IMR-90 (cell line): Measurements from ENCODE around the gene GTPBP10. TPM values are rescaled to one million over a fixed set of nuclear protein-coding genes. Genes with fewer than 3 reads are reported as not detected.
A peak's percentile ranks its signal among the peaks of the same experiment; 100 is the strongest.

Source experiments
- ATAC-seq: fragments of 200-7000 bp; cut with Tn5 transposase; 2 replicates; pipeline ENCODE4 v1.9.1; 2020; ENCODE audit warnings: low read depth, mild to moderate bottlenecking, moderate library complexity
- BruUV-seq: library from RNA; stranded (reverse); fragments of 400-500 nt; replicated peaks from 2 replicates; lab custom pipeline; 2021; lab: Mats Ljungman, UMichigan
- CTCF ChIA-PET: fragments of 300-600 bp; formaldehyde crosslinking; extraction: SDS; loops from one replicate; lab custom pipeline; 2021; ENCODE audit warnings: antibody characterized with exemption; lab: Yijun Ruan, JAX
- POLR2A ChIA-PET: fragments of 300-600 bp; sonication (Branson Sonifier 250); formaldehyde crosslinking; loops from one replicate; lab custom pipeline; 2022; ENCODE audit warnings: antibody characterized with exemption; ENCODE audit not compliant: unreplicated experiment; lab: Charles Lee
- DNase-seq: peaks from one replicate; pipeline ENCODE4 v3.0.0; 2013
- H2AFZ ChIP-seq: replicated peaks from 2 replicates; pipeline ENCODE3; 2013; ENCODE audit warnings: low read length, mild to moderate bottlenecking; ENCODE audit not compliant: poor library complexity
- H2AK5ac ChIP-seq: 2 replicates; pipeline ENCODE4 v1.6.1; 2013; ENCODE audit warnings: low read depth, low read length, inconsistent platforms
- H2AK9ac ChIP-seq: replicated peaks from 2 replicates; pipeline ENCODE3; 2013; ENCODE audit warnings: mild to moderate bottlenecking, low read depth, low read length, moderate library complexity; ENCODE audit not compliant: poor library complexity
- H2BK120ac ChIP-seq: 2 replicates; pipeline ENCODE4 v1.6.1; 2013; ENCODE audit warnings: low read depth, low read length, inconsistent platforms
- H2BK15ac ChIP-seq: 3 replicates; pipeline ENCODE4 v1.6.1; 2013; ENCODE audit warnings: low read depth, low read length, inconsistent platforms
- H2BK20ac ChIP-seq: 2 replicates; pipeline ENCODE4 v1.6.1; 2013; ENCODE audit warnings: low read depth, mild to moderate bottlenecking, inconsistent platforms, low read length, moderate library complexity
- H2BK5ac ChIP-seq: 2 replicates; pipeline ENCODE4 v1.6.1; 2013; ENCODE audit warnings: mild to moderate bottlenecking, low read depth, low read length, inconsistent platforms; ENCODE audit not compliant: poor library complexity, severe bottlenecking
- H3K14ac ChIP-seq: replicated peaks from 2 replicates; pipeline ENCODE4 v1.6.1; 2013; ENCODE audit warnings: low read depth, low read length, inconsistent platforms
- H3K18ac ChIP-seq: 2 replicates; pipeline ENCODE4 v1.6.1; 2013; ENCODE audit warnings: low read depth, low read length, control low read depth
- H3K23ac ChIP-seq: 2 replicates; pipeline ENCODE4 v1.6.1; 2013; ENCODE audit warnings: low read depth, low read length, inconsistent platforms
- H3K27ac ChIP-seq: 2 replicates; pipeline ENCODE4 v1.5.1; 2013; ENCODE audit warnings: mild to moderate bottlenecking, control low read depth, low read length; ENCODE audit not compliant: insufficient read depth
- H3K27me3 ChIP-seq: 2 replicates; pipeline ENCODE4 v1.6.1; 2013; ENCODE audit warnings: low read length; ENCODE audit not compliant: control insufficient read depth, insufficient read depth
- H3K36me3 ChIP-seq: 2 replicates; pipeline ENCODE4 v1.6.1; 2013; ENCODE audit warnings: low read length, mixed read lengths; ENCODE audit not compliant: control insufficient read depth, insufficient read depth
- H3K4ac ChIP-seq: 2 replicates; pipeline ENCODE4 v1.6.1; 2013; ENCODE audit warnings: low read depth, low read length, inconsistent platforms
- H3K4me1 ChIP-seq: 2 replicates; pipeline ENCODE4 v1.6.1; 2013; ENCODE audit warnings: low read length, mixed read lengths; ENCODE audit not compliant: control insufficient read depth, insufficient read depth
- H3K4me2 ChIP-seq: 2 replicates; pipeline ENCODE4 v1.6.1; 2013; ENCODE audit warnings: low read depth, mild to moderate bottlenecking, control low read depth, low read length, moderate library complexity
- H3K4me3 ChIP-seq: 2 replicates; pipeline ENCODE4 v1.5.1; 2013; ENCODE audit warnings: low read depth, mild to moderate bottlenecking, control low read depth, low read length, moderate library complexity; ENCODE audit not compliant: insufficient read depth
- H3K56ac ChIP-seq: 2 replicates; pipeline ENCODE4 v1.6.1; 2013; ENCODE audit warnings: low read length, inconsistent platforms; ENCODE audit not compliant: insufficient read depth; ENCODE audit errors: extremely low read depth
- H3K79me1 ChIP-seq, 2 experiments: 2 replicates each; pipeline ENCODE4 v1.6.1; 2013; ENCODE audit warnings: low read length in 2 of 2, inconsistent platforms in 1 of 2, low read depth in 1 of 2
- H3K9ac ChIP-seq: 2 replicates; pipeline ENCODE4 v1.6.1; 2013; ENCODE audit warnings: low read depth, low read length, control low read depth
- H3K9me1 ChIP-seq: 2 replicates; pipeline ENCODE4 v1.6.1; 2013; ENCODE audit warnings: low read length, inconsistent platforms; ENCODE audit not compliant: insufficient read depth
- H3K9me3 ChIP-seq: 2 replicates; pipeline ENCODE4 v1.6.1; 2013; ENCODE audit warnings: low read length; ENCODE audit not compliant: control insufficient read depth, insufficient read depth
- H4K20me1 ChIP-seq: 2 replicates; pipeline ENCODE4 v1.6.1; 2013; ENCODE audit warnings: low read length, inconsistent platforms; ENCODE audit not compliant: insufficient read depth
- H4K5ac ChIP-seq: 2 replicates; pipeline ENCODE4 v1.6.1; 2013; ENCODE audit warnings: mild to moderate bottlenecking, low read depth, low read length, control low read depth
- H4K8ac ChIP-seq, 2 experiments: 2 replicates each; pipeline ENCODE4 v1.6.1; 2013; ENCODE audit warnings: low read depth in 2 of 2, low read length in 2 of 2, control low read depth in 1 of 2, inconsistent platforms in 1 of 2
- H4K91ac ChIP-seq: 2 replicates; pipeline ENCODE4 v1.6.1; 2013; ENCODE audit warnings: low read depth, low read length, inconsistent platforms; ENCODE audit not compliant: insufficient read depth
- CTCF ChIP-seq: conservative IDR thresholded peaks from 2 replicates; pipeline ENCODE4 v1.5.1; 2012; ENCODE audit warnings: mild to moderate bottlenecking, low read depth, low read length, improper control_type of control experiment
- ELK1 ChIP-seq: fragments of 150-350 bp; IDR thresholded peaks from 2 replicates; pipeline ENCODE4 v1.6.1; 2016; ENCODE audit warnings: low read depth, mild to moderate bottlenecking, low read length, moderate library complexity, borderline replicate concordance
- FOS ChIP-seq: fragments of 150-350 bp; IDR thresholded peaks from 2 replicates; pipeline ENCODE4 v1.6.1; 2016; ENCODE audit warnings: low read depth, low read length
- RFX5 ChIP-seq: IDR thresholded peaks from 2 replicates; pipeline ENCODE4 v1.8.0; 2012; ENCODE audit warnings: low read depth, mild to moderate bottlenecking, low read length, moderate library complexity
- WGBS, 2 experiments: methylation state at CpG; one replicate each; pipeline versions ENCODE4 v1.1.5 to v1.1.7; 2013; ENCODE audit warnings: missing lambda C conversion rate in 2 of 2; ENCODE audit not compliant: insufficient read length in 1 of 2; ENCODE audit errors: extremely low coverage in 2 of 2; 5-methylcytosine and 5-hydroxymethylcytosine counted together
- dilution Hi-C: fragments of 300-500 bp; cut with HindIII; formaldehyde crosslinking; loops from one replicate; pipeline ENCODE4 v1.14.3; 2018; ENCODE audit warnings: low sequenced_read_pairs; ENCODE audit not compliant: unreplicated experiment
- in situ Hi-C: fragments of 300-500 bp; cut with MboI; formaldehyde crosslinking; loops from 3 replicates; pipeline ENCODE4 v1.14.3; 2019; ENCODE audit warnings: low sequenced_read_pairs, inconsistent platforms, mixed read lengths
- intact Hi-C: fragments of 100-400 bp; cut with micrococcal nuclease; formaldehyde crosslinking; loops from 2 replicates; pipeline ENCODE4 v1.10.0; 2022
- polyA plus RNA-seq, 3 experiments: library from polyadenylated mRNA; depleted of rRNA; stranded (reverse); fragments of >200 nt; gene quantifications; 2 replicates each; pipeline ENCODE4 v1.2.3, GENCODE V29; 2012; ENCODE audit warnings: low replicate concordance in 1 of 3
- total RNA-seq: library from RNA; depleted of rRNA; stranded (reverse); fragments of >200 nt; gene quantifications from 2 replicates; pipeline ENCODE4 v1.2.3, GENCODE V29; 2012

GTPBP10 gene
- total and polyA plus RNA-seq, 2 of the 4 experiments (the other 2 are of a cell fraction) = 11.5 to 12.8 TPM

- H3K36me3 ChIP-seq = peaks cover 19% of the 10 kb centered on the region
- no peak for ATAC-seq
These were observed 66.1 kb downstream of the GTPBP10 start for GRCh38 chr7:90412458-90413184.

More at GRCh38 chr7:90412458-90413184, 66.1 kb downstream of the GTPBP10 start:
- Histone ChIP-seq H4K8ac (no peak overlapping the region), H3K18ac (no peak overlapping the region), H4K20me1 (peaks cover 11% of the 10 kb centered on the region; the same call in 1 of the 2 replicates), H3K4ac (no peak overlapping the region), H2BK5ac (no peak overlapping the region), H2AK5ac (no peak overlapping the region), H2BK20ac (no peak overlapping the region), H3K27ac (no peak overlapping the region), H3K56ac (no peak overlapping the region), H3K27me3 (no peaks in the 10 kb centered on the region), H4K5ac (no peak overlapping the region), H2AFZ (no peak overlapping the region), H3K4me1 (no peaks in the 10 kb centered on the region), H4K91ac (no peak overlapping the region), H3K79me1 (peaks cover 19 to 28% of the 10 kb centered on the region in 2 experiments), H2AK9ac (no peak overlapping the region), H3K9me3 (no peaks in the 10 kb centered on the region), H3K9me1 (peaks cover 4% of the 10 kb centered on the region; the same call in 1 of the 2 replicates), H3K9ac (no peak overlapping the region), H3K14ac (no peak overlapping the region), H3K23ac (no peak overlapping the region), H2BK120ac (no peak overlapping the region), H2BK15ac (no peak overlapping the region), H3K4me2 (no peak overlapping the region), H3K4me3 (no peak overlapping the region)
- ChIA-PET CTCF (no interaction called here), POLR2A (no interaction called here)
- no TSS peak for BruUV-seq
- in situ Hi-C loops = no loop called here
- no peak for DNase-seq
- WGBS, 2 experiments = 96% methylated on average over 8 of the region's 11 CpGs; no CpG with 5 or more reads in 1 of the 2 experiments
- TF ChIP-seq ELK1 = no peak
- 0 out of 2 replicates have a peak, but pooled peaks have one; percentile 19 for TF ChIP-seq CTCF
- TF ChIP-seq RFX5 = no peak
- TF ChIP-seq FOS = no peak
- intact Hi-C loops = no loop called here
- dilution Hi-C loops = no loop called here
